HCT116 (cell line): ENCODE measurements around the gene CCDC146. TPM values are rescaled to one million over a fixed set of nuclear protein-coding genes. Genes with fewer than 3 reads are reported as not detected.

Experiments
- ATAC-seq: fragments of 200-7000 bp; cut with Tn5 transposase; 2 replicates; pipeline ENCODE4 v1.9.1; 2020; ENCODE audit warnings: mild to moderate bottlenecking, moderate library complexity
- BruUV-seq: library from RNA; stranded (reverse); fragments of 400-500 nt; replicated peaks from 2 replicates; lab custom pipeline; 2021; lab: Mats Ljungman, UMichigan
- CTCF ChIA-PET: fragments of 300-600 bp; sonication (Branson Sonifier 250); formaldehyde crosslinking; loops from one replicate; lab custom pipeline; 2021; ENCODE audit warnings: antibody characterized with exemption; lab: Charles Lee
- POLR2A ChIA-PET: fragments of 300-600, 350-600 bp; sonication (Branson Sonifier 250); formaldehyde crosslinking; loops from one replicate; lab custom pipeline; 2021; ENCODE audit warnings: antibody characterized with exemption; lab: Charles Lee
- RAD21 ChIA-PET, 2 experiments: fragments of 300-600 bp; sonication (Branson Sonifier 250); formaldehyde crosslinking; loops; one replicate each; lab custom pipeline; 2023; ENCODE audit warnings: low total read pairs in 2 of 2; ENCODE audit not compliant: uncharacterized antibody in 2 of 2, unreplicated experiment in 2 of 2, low non-redundant PET in 1 of 2; lab: Charles Lee
- DNase-seq: peaks from one replicate; pipeline ENCODE4 v3.0.0-alpha.2; 2010; ENCODE audit warnings: low read depth, low spot score
- H2AFZ ChIP-seq: fragments of 200-600 bp; shearing (Covaris generic), sonication (generic); 2 replicates; pipeline ENCODE4 v1.6.1; 2017; ENCODE audit warnings: low read depth, mixed run types, mixed read lengths, antibody characterized with exemption, low read length; ENCODE audit not compliant: poor library complexity, severe bottlenecking
- H3K27ac ChIP-seq: 2 replicates; pipeline ENCODE4 v1.5.1; 2012; ENCODE audit warnings: low read depth, low read length
- H3K27me3 ChIP-seq: fragments of 200-600 bp; sonication (generic); 2 replicates; pipeline ENCODE4 v1.6.1; 2016; ENCODE audit warnings: mixed run types, low read length, mixed read lengths; ENCODE audit not compliant: insufficient read depth
- H3K36me3 ChIP-seq, 2 experiments: fragments of 200-500 bp in 1 of 2; fragments of 200-600 bp in 1 of 2; sonication (Bioruptor generic) in 1 of 2; sonication (generic) in 1 of 2; 2 replicates each; pipeline versions ENCODE4 v1.5.1 to v1.6.1; 2014 to 2016; ENCODE audit warnings: low read length in 2 of 2, inconsistent platforms in 1 of 2, mixed read lengths in 1 of 2, mixed run types in 1 of 2; ENCODE audit not compliant: insufficient read depth in 2 of 2, control insufficient read depth in 1 of 2
- H3K4me1 ChIP-seq, 2 experiments: fragments of 200-600 bp in 1 of 2; sonication (generic) in 1 of 2; 2 replicates each; pipeline versions ENCODE4 v1.5.1 to v1.6.1; 2012 to 2017; ENCODE audit warnings: low read length in 2 of 2, inconsistent platforms in 1 of 2, mild to moderate bottlenecking in 1 of 2, mixed read lengths in 1 of 2, mixed run types in 1 of 2, moderate library complexity in 1 of 2; ENCODE audit not compliant: insufficient read depth in 2 of 2, control insufficient read depth in 1 of 2
- H3K4me2 ChIP-seq: fragments of 200-600 bp; sonication (generic); 2 replicates; pipeline ENCODE4 v1.6.1; 2017; ENCODE audit warnings: mixed run types, low read length, mixed read lengths
- H3K4me3 ChIP-seq, 2 experiments: fragments of 200-600 bp in 1 of 2; sonication (generic) in 1 of 2; replicated peaks in 1 of 2; 2 replicates each; pipeline ENCODE4 v1.5.1; 2011 to 2016; ENCODE audit warnings: low read length in 2 of 2, control low read depth in 1 of 2, low read depth in 1 of 2, mild to moderate bottlenecking in 1 of 2, mixed read lengths in 1 of 2, mixed run types in 1 of 2
- H3K79me2 ChIP-seq: fragments of 200-600 bp; sonication (generic); 2 replicates; pipeline ENCODE4 v1.6.1; 2017; ENCODE audit warnings: mild to moderate bottlenecking, mixed run types, low read length, moderate library complexity, mixed read lengths; ENCODE audit not compliant: insufficient read depth
- H3K9ac ChIP-seq: fragments of 200-600 bp; sonication (generic); 2 replicates; pipeline ENCODE4 v1.6.1; 2016; ENCODE audit warnings: low read length, mixed read lengths
- H3K9me2 ChIP-seq: fragments of 200-600 bp; sonication (generic), shearing (Covaris generic); 2 replicates; pipeline ENCODE4 v1.6.1; 2017; ENCODE audit warnings: mixed run types, mild to moderate bottlenecking, moderate library complexity; ENCODE audit not compliant: insufficient read depth
- H3K9me3 ChIP-seq, 2 experiments: fragments of 200-500 bp in 1 of 2; fragments of 200-600 bp in 1 of 2; sonication (Bioruptor generic) in 1 of 2; sonication (generic) in 1 of 2; 2 replicates each; pipeline ENCODE4 v1.6.1; 2014 to 2017; ENCODE audit warnings: low read length in 2 of 2, mixed read lengths in 2 of 2, inconsistent platforms in 1 of 2, low read depth in 1 of 2, mild to moderate bottlenecking in 1 of 2, mixed run types in 1 of 2, moderate library complexity in 1 of 2; ENCODE audit not compliant: control insufficient read depth in 1 of 2, insufficient read depth in 1 of 2
- H4K20me1 ChIP-seq: fragments of 200-600 bp; sonication (generic), shearing (Covaris generic); 2 replicates; pipeline ENCODE4 v1.6.1; 2017; ENCODE audit warnings: mixed run types, mild to moderate bottlenecking, moderate library complexity; ENCODE audit not compliant: insufficient read depth
- ATF3 ChIP-seq: IDR thresholded peaks from 2 replicates; pipeline ENCODE4 v1.6.1; 2012
- CBX3 ChIP-seq: IDR thresholded peaks from 2 replicates; pipeline ENCODE4 v1.6.1; 2012; ENCODE audit warnings: low read depth
- CTCF ChIP-seq, 3 experiments: fragments of 200-600 bp in 1 of 3; sonication (generic) in 1 of 3; IDR thresholded peaks in 2 of 3; conservative IDR thresholded peaks in 1 of 3; 2 replicates each; pipeline ENCODE4 v1.5.1; 2012 to 2017; ENCODE audit warnings: low read depth in 2 of 3, low read length in 2 of 3, antibody characterized with exemption in 1 of 3, borderline replicate concordance in 1 of 3, control low read depth in 1 of 3, mild to moderate bottlenecking in 1 of 3, mixed read lengths in 1 of 3, mixed run types in 1 of 3, moderate library complexity in 1 of 3; ENCODE audit not compliant: insufficient read depth in 1 of 3
- ELF1 ChIP-seq: IDR thresholded peaks from 2 replicates; pipeline ENCODE4 v1.6.1; 2012; ENCODE audit warnings: low read depth, borderline replicate concordance
- EZH2phosphoT487 ChIP-seq: fragments of 200-600 bp; IDR thresholded peaks from 2 replicates; pipeline ENCODE4 v1.6.1; 2018; ENCODE audit warnings: antibody characterized with exemption, borderline replicate concordance
- FOSL1 ChIP-seq: IDR thresholded peaks from 2 replicates; pipeline ENCODE4 v1.6.1; 2012; ENCODE audit warnings: low read depth
- JUND ChIP-seq: IDR thresholded peaks from 2 replicates; pipeline ENCODE4 v1.6.1; 2012
- RAD21 ChIP-seq: IDR thresholded peaks from 2 replicates; pipeline ENCODE4 v1.6.1; 2012; ENCODE audit warnings: low read depth, mild to moderate bottlenecking
- REST ChIP-seq: IDR thresholded peaks from 2 replicates; pipeline ENCODE4 v1.6.1; 2012; ENCODE audit warnings: low read depth
- SIN3A ChIP-seq: IDR thresholded peaks from 2 replicates; pipeline ENCODE4 v1.6.1; 2012; ENCODE audit warnings: low read depth
- SRF ChIP-seq: IDR thresholded peaks from 2 replicates; pipeline ENCODE4 v1.6.1; 2012; ENCODE audit warnings: low read depth
- TCF7L2 ChIP-seq: IDR thresholded peaks from 2 replicates; pipeline ENCODE4 v1.7.0; 2011; ENCODE audit warnings: borderline replicate concordance, inconsistent platforms; ENCODE audit not compliant: insufficient read depth, insufficient read length; ENCODE audit errors: extremely low read depth
- YY1 ChIP-seq: IDR thresholded peaks from 2 replicates; pipeline ENCODE4 v1.6.1; 2011; ENCODE audit warnings: low read length, low read depth, moderate library complexity, mild to moderate bottlenecking; ENCODE audit not compliant: insufficient replicate concordance; ENCODE audit errors: extremely low read depth
- ZBTB33 ChIP-seq: IDR thresholded peaks from 2 replicates; pipeline ENCODE4 v1.6.1; 2011; ENCODE audit warnings: mild to moderate bottlenecking, low read length, moderate library complexity; ENCODE audit not compliant: insufficient replicate concordance; ENCODE audit errors: extremely low read depth
- ZFX ChIP-seq: fragments of 450-650 bp; IDR thresholded peaks from 2 replicates; pipeline ENCODE4 v1.6.1; 2017
- ZNF274 ChIP-seq: fragments of 200-500 bp; sonication (Bioruptor generic); IDR thresholded peaks from 2 replicates; pipeline ENCODE4 v1.6.1; 2014; ENCODE audit warnings: mild to moderate bottlenecking, low read depth, low read length, inconsistent platforms
- intact Hi-C: fragments of 100-400 bp; cut with micrococcal nuclease; formaldehyde crosslinking; loops from 2 replicates; pipeline ENCODE4 v1.10.0; 2022
- total RNA-seq: library from RNA; stranded (reverse); gene quantifications from one replicate; pipeline ENCODE4 v1.2.1, GENCODE V29; 2021; ENCODE audit not compliant: unreplicated experiment

CCDC146 gene
- total RNA-seq, 1 experiment from 2014 or later = 6.3 TPM

GRCh38 chr7:77242068-77242467, 119.7 kb downstream of the CCDC146 start:
- ATAC-seq (no peak), DNase-seq (no peak)
- no TSS peak for BruUV-seq
- Histone ChIP-seq H3K4me1 (no peaks in the 10 kb centered on the region), H3K79me2 (no peaks in the 10 kb centered on the region), H2AFZ (no peak overlapping the region), H3K36me3 (0 out of 4 replicates have a peak, but pooled peaks cover 0 to 2% of the 10 kb centered on the region in 2 experiments), H3K4me2 (no peak overlapping the region), H3K9ac (no peak overlapping the region), H4K20me1 (no peaks in the 10 kb centered on the region), H3K9me2 (no peaks in the 10 kb centered on the region), H3K27me3 (no peaks in the 10 kb centered on the region), H3K27ac (no peak overlapping the region), H3K4me3 (no peak overlapping the region), H3K9me3 (no peaks in the 10 kb centered on the region)
- POLR2A ChIA-PET = no interaction called here
- intact Hi-C loops = no loop called here
- TF ChIP-seq JUND (no peak), CBX3 (no peak), SIN3A (no peak), SRF (no peak), ZBTB33 (no peak), TCF7L2 (no peak), ELF1 (no peak), YY1 (no peak), EZH2phosphoT487 (no peak), CTCF (IDR thresholded peaks at IDR 0.05 in 2 of 3, conservative IDR thresholded peaks at IDR 0.05 in 1 of 3; ENCODE audit: borderline replicate concordance in 1 of 3, insufficient read depth in 1 of 3, low read depth in 2 of 3, low read length in 2 of 3) (no peak), RAD21 (no peak), REST (no peak), ATF3 (no peak), FOSL1 (no peak), ZFX (no peak), ZNF274 (no peak)
- CTCF ChIA-PET = no interaction called here
- RAD21 ChIA-PET = no interaction called here
